ENCODE measurements around the gene ATRN.

Gene ATRN

DNA sequence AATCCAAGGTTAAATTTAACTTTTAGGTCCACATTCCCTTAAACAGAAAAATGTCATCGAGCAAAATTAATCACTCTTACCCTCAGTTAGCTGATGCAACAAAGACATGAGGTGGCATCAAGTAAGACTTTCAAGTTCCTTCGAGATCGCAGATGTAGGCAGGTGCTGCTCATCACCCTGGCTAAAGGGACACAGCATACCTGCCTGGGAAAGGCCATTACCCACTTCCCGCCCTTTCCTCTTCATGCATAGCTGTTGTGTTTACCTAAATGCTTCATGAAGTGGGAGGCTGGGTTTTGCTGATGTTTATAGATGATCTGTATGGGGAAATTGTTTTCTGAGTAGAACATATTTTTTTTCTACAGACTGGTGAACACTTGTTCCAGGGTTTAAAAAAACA lies 124.7 kb downstream of the ATRN start:
- no peak overlapping the region for H3K27ac ChIP-seq (ENCODE audit: extremely low read depth, low read depth, low read length)
- no peaks in the 10 kb centered on the region; the same call in 1 of the 2 replicates for H3K4me1 ChIP-seq (ENCODE audit: control insufficient read depth, insufficient read depth, low read length)
- no peaks in the 10 kb centered on the region for H3K9me3 ChIP-seq (ENCODE audit: control insufficient read depth, insufficient read depth, low read depth, low read length)
- CTCF ChIA-PET = interaction anchor here (1.2 kb wide), 2 partner anchors 32 to 48 kb away, joined by 3 to 4 read pairs; no protein-coding TSS in a partner anchor
- H3K36me3 ChIP-seq (ENCODE audit: control insufficient read depth in 2 of 2, insufficient read depth in 1 of 2, low read length in 2 of 2) = peaks cover 5 to 63% of the 10 kb centered on the region in 2 experiments
- TF ChIP-seq ZNF639 (tag by site-specific recombination; IDR thresholded peaks at IDR 0.05) = no peak
- 0 out of 2 replicates have a peak, but pooled peaks have one; percentile 36 for TF ChIP-seq ZBTB17 (tag by site-specific recombination; IDR thresholded peaks at IDR 0.05)
- TF ChIP-seq ZSCAN18 (tag by site-specific recombination; IDR thresholded peaks at IDR 0.05) = no peak
- no peak overlapping the region for H3K4me3 ChIP-seq (ENCODE audit: low read depth, low read length)
- POLR2A ChIA-PET = no interaction called here

- POLR2A ChIA-PET = no interaction called here
- TF ChIP-seq, protein P1, sequence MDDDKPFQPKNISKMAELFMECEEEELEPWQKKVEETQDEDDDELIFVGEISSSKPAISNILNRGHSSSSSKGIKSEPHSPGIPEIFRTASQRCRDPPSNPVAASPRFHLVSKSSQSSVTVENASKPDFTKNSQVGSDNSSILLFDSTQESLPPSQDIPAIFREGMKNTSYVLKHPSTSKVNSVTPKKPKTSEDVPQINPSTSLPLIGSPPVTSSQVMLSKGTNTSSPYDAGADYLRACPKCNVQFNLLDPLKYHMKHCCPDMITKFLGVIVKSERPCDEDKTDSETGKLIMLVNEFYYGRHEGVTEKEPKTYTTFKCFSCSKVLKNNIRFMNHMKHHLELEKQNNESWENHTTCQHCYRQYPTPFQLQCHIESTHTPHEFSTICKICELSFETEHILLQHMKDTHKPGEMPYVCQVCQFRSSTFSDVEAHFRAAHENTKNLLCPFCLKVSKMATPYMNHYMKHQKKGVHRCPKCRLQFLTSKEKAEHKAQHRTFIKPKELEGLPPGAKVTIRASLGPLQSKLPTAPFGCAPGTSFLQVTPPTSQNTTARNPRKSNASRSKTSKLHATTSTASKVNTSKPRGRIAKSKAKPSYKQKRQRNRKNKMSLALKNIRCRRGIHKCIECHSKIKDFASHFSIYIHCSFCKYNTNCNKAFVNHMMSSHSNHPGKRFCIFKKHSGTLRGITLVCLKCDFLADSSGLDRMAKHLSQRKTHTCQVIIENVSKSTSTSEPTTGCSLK (tag by site-specific recombination; IDR thresholded peaks at IDR 0.05) = no peak
- no peak for TF ChIP-seq ZNF707 (tag by site-specific recombination; IDR thresholded peaks at IDR 0.05)
- no peak for TF ChIP-seq PRDM2 (tag by site-specific recombination; IDR thresholded peaks at IDR 0.05; ENCODE audit: borderline replicate concordance)
- TF ChIP-seq ZNF155 (tag by site-specific recombination; IDR thresholded peaks at IDR 0.05) = no peak
- TF ChIP-seq ZNF354C (tag by site-specific recombination; IDR thresholded peaks at IDR 0.05; ENCODE audit: borderline replicate concordance, low read depth) = no peak
- no peak for TF ChIP-seq ZNF600 (tag by site-specific recombination; IDR thresholded peaks at IDR 0.05)
- TF ChIP-seq GLI4 (tag by site-specific recombination; IDR thresholded peaks at IDR 0.05) = no peak
- no peak for TF ChIP-seq YY1 (tag by site-specific recombination; IDR thresholded peaks at IDR 0.05)
- no peak for TF ChIP-seq ZNF571 (tag by site-specific recombination; IDR thresholded peaks at IDR 0.05)
- no peak for TF ChIP-seq ZNF266 (tag by site-specific recombination; IDR thresholded peaks at IDR 0.05; ENCODE audit: low read depth)
- no peak for TF ChIP-seq ZNF501 (tag by site-specific recombination; IDR thresholded peaks at IDR 0.05)
Measured at GRCh38 chr20:3603108-3603507, 132.3 kb downstream of the ATRN start.

More at GRCh38 chr20:3603108-3603507, 132.3 kb downstream of the ATRN start:
- Histone ChIP-seq H3K4me3 (ENCODE audit: low read depth, low read length) (no peak overlapping the region), H3K4me1 (ENCODE audit: control insufficient read depth, insufficient read depth, low read length) (no peaks in the 10 kb centered on the region), H3K36me3 (ENCODE audit: control insufficient read depth in 2 of 2, insufficient read depth in 1 of 2, low read length in 2 of 2) (peaks cover 14 to 32% of the 10 kb centered on the region in 2 experiments), H3K27ac (ENCODE audit: extremely low read depth, low read depth, low read length) (no peak overlapping the region), H3K9me3 (ENCODE audit: control insufficient read depth, insufficient read depth, low read depth, low read length) (no peaks in the 10 kb centered on the region)
- CTCF ChIA-PET = no interaction called here
